Gastrocnemius medialis (tissue), 4 donors: ENCODE results near the gene KRT2. TPM values are rescaled to one million over a fixed set of nuclear protein-coding genes. Genes with fewer than 3 reads are reported as not detected.

Experiments used
- ATAC-seq, 2 donors: fragments of 150-250 bp; one replicate each; pipeline ENCODE4 v1.9.1; 2016
- DNase-seq, 2 donors: peaks; one replicate each; pipeline ENCODE4 v3.0.0-alpha.2; 2019
- H3K27ac ChIP-seq, 4 donors: fragments of 200-600 bp; sonication (generic); 1 replicate in 1 of 4; 2 replicates in 3 of 4; pipeline ENCODE4 v1.5.1; 2016 to 2018; ENCODE audit warnings: mild to moderate bottlenecking in 2 of 4, moderate library complexity in 1 of 4
- H3K27me3 ChIP-seq, 3 donors: fragments of 200-600 bp; sonication (generic) in 2 of 3; 1 replicate in 1 of 3; 2 replicates in 2 of 3; pipeline versions ENCODE4 v1.5.1 to v1.6.0; 2016 to 2019; ENCODE audit warnings: mild to moderate bottlenecking in 1 of 3, moderate library complexity in 1 of 3
- H3K36me3 ChIP-seq, 2 donors: fragments of 200-600 bp; sonication (generic) in 1 of 2; one replicate each; pipeline ENCODE4 v1.5.1; 2017 to 2018
- H3K4me1 ChIP-seq, 2 donors: fragments of 200-600 bp; sonication (generic) in 1 of 2; one replicate each; pipeline ENCODE4 v1.5.1; 2016 to 2017; ENCODE audit warnings: mild to moderate bottlenecking in 2 of 2
- H3K4me3 ChIP-seq, 4 donors: fragments of 200-600 bp; sonication (generic) in 3 of 4; 1 replicate in 1 of 4; 2 replicates in 3 of 4; pipeline ENCODE4 v1.5.1; 2016 to 2019; ENCODE audit warnings: mild to moderate bottlenecking in 2 of 4
- H3K9me3 ChIP-seq, 3 donors: fragments of 200-600 bp; sonication (generic) in 2 of 3; 1 replicate in 1 of 3; 2 replicates in 2 of 3; pipeline ENCODE4 v1.5.1; 2016 to 2019
- CTCF ChIP-seq, 5 experiments: fragments of 450-650 bp in 3 of 5; fragments of 200-600 bp in 2 of 5; sonication (generic) in 2 of 5; IDR thresholded peaks in 4 of 5; conservative IDR thresholded peaks in 1 of 5; 1 replicate in 4 of 5; 2 replicates in 1 of 5; pipeline ENCODE4 v1.5.1; 2016 to 2019; ENCODE audit warnings: antibody characterized with exemption in 5 of 5, mild to moderate bottlenecking in 3 of 5, moderate library complexity in 3 of 5
- POLR2A ChIP-seq, 2 donors: fragments of 450-650 bp; IDR thresholded peaks; one replicate each; pipeline ENCODE4 v1.6.1; 2017; ENCODE audit warnings: antibody characterized with exemption in 2 of 2, mild to moderate bottlenecking in 2 of 2, moderate library complexity in 2 of 2
- in situ Hi-C, 4 donors: fragments of 200-750 bp; cut with MboI; loops; one replicate each; pipeline versions ENCODE4 v1.15.0 to v1.8.0; 2017; ENCODE audit warnings: low sequenced_read_pairs in 4 of 4
- intact Hi-C: fragments of 100-400 bp; cut with DNase I; formaldehyde crosslinking; loops from one replicate; pipeline ENCODE4 v1.15.1; 2023; ENCODE audit warnings: low total_unique reads
- total RNA-seq, 4 donors: library from RNA; depleted of rRNA; stranded (reverse); fragments of >200 nt; gene quantifications; one replicate each; pipeline versions ENCODE4 v1.1.0 to v1.2.3, GENCODE V29; 2016

KRT2 gene
- total RNA-seq, 4 donors from 2014 or later, result not detected

GRCh38 chr12:52615208-52615868 is 36.7 kb downstream of the KRT2 start:
- no peak for ATAC-seq

DNA sequence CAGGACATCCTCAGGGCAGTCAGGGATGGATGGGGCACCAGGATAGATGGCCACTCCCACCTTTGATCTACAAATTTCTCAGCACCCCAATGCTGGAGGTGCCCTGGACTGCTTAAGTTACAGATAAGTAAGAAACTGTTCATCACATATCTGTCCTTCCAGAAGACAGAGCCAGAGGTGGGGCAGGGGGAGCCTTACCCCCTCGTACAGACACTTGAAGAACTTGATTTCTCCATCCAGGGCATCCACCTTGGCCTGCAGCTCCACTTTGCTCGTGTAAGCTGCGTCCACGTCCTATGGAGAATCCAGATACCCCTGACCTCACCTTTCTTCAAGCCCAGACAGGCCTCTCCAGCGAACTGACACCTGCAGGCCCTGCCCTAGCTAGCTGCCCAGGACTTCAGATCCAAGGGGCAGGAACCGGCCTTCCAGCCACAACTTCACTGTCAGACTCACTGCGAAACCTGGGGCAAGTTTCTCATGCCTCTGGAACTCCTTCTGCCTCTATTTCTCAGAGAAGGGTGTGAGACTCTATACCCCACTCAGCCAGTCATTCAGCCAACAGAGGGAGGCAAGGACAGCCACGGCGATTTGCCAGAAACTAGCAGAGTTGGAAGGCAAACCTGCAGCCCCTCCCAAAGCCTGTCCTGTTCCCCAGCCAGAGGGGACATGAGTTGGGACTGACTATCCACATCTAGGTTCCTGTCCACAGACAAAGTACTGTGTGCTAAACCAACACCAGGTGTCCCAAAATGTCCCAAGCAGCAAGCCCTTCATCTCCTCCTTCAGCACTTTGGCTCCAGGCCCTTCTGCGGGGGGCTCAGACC is 37.4 kb downstream of the KRT2 start:
- intact Hi-C loops, result no loop called here
- no peak for DNase-seq
- in situ Hi-C loops, result no loop called here
- no peak overlapping the region for H3K4me3 ChIP-seq
- TF ChIP-seq CTCF (IDR thresholded peaks at IDR 0.05 in 4 of 5, conservative IDR thresholded peaks at IDR 0.05 in 1 of 5), result no peak
- no peak for TF ChIP-seq POLR2A (IDR thresholded peaks at IDR 0.05)
- H3K27me3 ChIP-seq, result peaks cover 0 to 9% (median 2%) of the 10 kb centered on the region in 3 donors
- no peaks in the 10 kb centered on the region for H3K4me1 ChIP-seq
- no peaks in the 10 kb centered on the region for H3K9me3 ChIP-seq
- no peaks in the 10 kb centered on the region for H3K36me3 ChIP-seq
- ATAC-seq, result no peak
- H3K27ac ChIP-seq, result no peak overlapping the region

More at GRCh38 chr12:52615208-52615868, 36.7 kb downstream of the KRT2 start:
- no peak overlapping the region for H3K27ac ChIP-seq
- H3K4me3 ChIP-seq, result no peak overlapping the region
- no peaks in the 10 kb centered on the region for H3K4me1 ChIP-seq
- H3K27me3 ChIP-seq, result peaks cover 0 to 9% (median 2%) of the 10 kb centered on the region in 3 donors
- TF ChIP-seq CTCF (IDR thresholded peaks at IDR 0.05 in 4 of 5, conservative IDR thresholded peaks at IDR 0.05 in 1 of 5) (no peak), POLR2A (IDR thresholded peaks at IDR 0.05) (no peak)
- DNase-seq, result no peak
- H3K9me3 ChIP-seq, result no peaks in the 10 kb centered on the region
- H3K36me3 ChIP-seq, result no peaks in the 10 kb centered on the region
- in situ Hi-C loops, result no loop called here
- intact Hi-C loops, result no loop called here

GRCh38 chr12:52613384-52614030 is 38.5 kb downstream of the KRT2 start:
- DNase-seq, result no peak
- Histone ChIP-seq H3K9me3 (no peaks in the 10 kb centered on the region), H3K27me3 (peaks cover 0 to 9% (median 2%) of the 10 kb centered on the region in 3 donors), H3K4me1 (no peaks in the 10 kb centered on the region), H3K27ac (no peak overlapping the region), H3K4me3 (no peak overlapping the region), H3K36me3 (no peaks in the 10 kb centered on the region)
- no peak for ATAC-seq
- intact Hi-C loops (no loop called here), in situ Hi-C loops (no loop called here)
- no peak for TF ChIP-seq POLR2A (IDR thresholded peaks at IDR 0.05)

- no peak overlapping the region for H3K27ac ChIP-seq
- no peaks in the 10 kb centered on the region for H3K4me1 ChIP-seq
- DNase-seq, result no peak
- no peaks in the 10 kb centered on the region for H3K9me3 ChIP-seq
- H3K36me3 ChIP-seq, result no peaks in the 10 kb centered on the region
- intact Hi-C loops (no loop called here), in situ Hi-C loops (no loop called here)
- peaks cover 0 to 9% (median 2%) of the 10 kb centered on the region in 3 donors for H3K27me3 ChIP-seq
- no peak for TF ChIP-seq CTCF (IDR thresholded peaks at IDR 0.05 in 4 of 5, conservative IDR thresholded peaks at IDR 0.05 in 1 of 5)
- TF ChIP-seq POLR2A (IDR thresholded peaks at IDR 0.05), result no peak
- H3K4me3 ChIP-seq, result no peak overlapping the region
- ATAC-seq, result no peak
These were observed 39.3 kb downstream of the KRT2 start for GRCh38 chr12:52612431-52613383.
